MM.1S (cell line): ENCODE results near the gene SLC44A1.

Source experiments
- DNase-seq: peaks from one replicate; pipeline ENCODE4 v3.0.0-alpha.2; 2015
- H2AFZ ChIP-seq: fragments of 300-600 bp; sonication (generic); 2 replicates; pipeline ENCODE4 v1.6.0; 2016; ENCODE audit warnings: antibody characterized with exemption, low read length
- H3F3A ChIP-seq: fragments of 300-600 bp; sonication (generic); 2 replicates; pipeline ENCODE4 v1.6.1; 2016; ENCODE audit warnings: mild to moderate bottlenecking, antibody characterized with exemption, low read length, moderate library complexity, mixed read lengths; ENCODE audit not compliant: insufficient read depth
- H3K27ac ChIP-seq: fragments of 300-600 bp; sonication (generic); 2 replicates; pipeline ENCODE4 v1.5.1; 2016; ENCODE audit warnings: mild to moderate bottlenecking, low read length
- H3K27me3 ChIP-seq: fragments of 300-600 bp; sonication (generic); replicated peaks from 2 replicates; pipeline ENCODE4 v1.6.0; 2016; ENCODE audit warnings: low read length; ENCODE audit not compliant: insufficient read depth
- H3K36me3 ChIP-seq: fragments of 300-600 bp; sonication (generic); replicated peaks from 2 replicates; pipeline ENCODE4 v1.6.1; 2016; ENCODE audit warnings: mild to moderate bottlenecking, low read length, mixed read lengths; ENCODE audit not compliant: insufficient read depth
- H3K4me1 ChIP-seq: fragments of 300-600 bp; sonication (generic); 2 replicates; pipeline ENCODE4 v1.6.1; 2016; ENCODE audit warnings: low read length, mixed read lengths
- H3K4me2 ChIP-seq: fragments of 300-600 bp; sonication (generic); 2 replicates; pipeline ENCODE4 v1.6.0; 2016; ENCODE audit warnings: low read depth, low read length
- H3K4me3 ChIP-seq: fragments of 300-600 bp; sonication (generic); 2 replicates; pipeline ENCODE4 v1.5.1; 2016; ENCODE audit warnings: low read length, mixed read lengths
- H3K79me2 ChIP-seq: fragments of 300-600 bp; sonication (generic); 2 replicates; pipeline ENCODE4 v1.6.1; 2016; ENCODE audit warnings: mixed run types, low read length, mixed read lengths
- H3K9ac ChIP-seq: fragments of 300-600 bp; sonication (generic); 2 replicates; pipeline ENCODE4 v1.6.1; 2016; ENCODE audit warnings: low read length, mixed read lengths
- H3K9me2 ChIP-seq: fragments of 300-600 bp; sonication (generic); replicated peaks from 2 replicates; pipeline ENCODE4 v1.6.1; 2016; ENCODE audit warnings: mild to moderate bottlenecking, low read length, mixed read lengths; ENCODE audit not compliant: insufficient read depth
- H3K9me3 ChIP-seq: fragments of 300-600 bp; sonication (generic); replicated peaks from 2 replicates; pipeline ENCODE4 v1.6.1; 2016; ENCODE audit warnings: mild to moderate bottlenecking, low read length, mixed read lengths; ENCODE audit not compliant: insufficient read depth
- H4K20me1 ChIP-seq: fragments of 300-600 bp; sonication (generic); 2 replicates; pipeline ENCODE4 v1.6.1; 2016; ENCODE audit warnings: mild to moderate bottlenecking, low read length, moderate library complexity, mixed read lengths; ENCODE audit not compliant: insufficient read depth
- CTCF ChIP-seq: fragments of 300-600 bp; sonication (generic); IDR thresholded peaks from 2 replicates; pipeline ENCODE4 v1.5.1; 2016; ENCODE audit warnings: antibody characterized with exemption, low read length, mixed read lengths
- EZH2 ChIP-seq: fragments of 300-600 bp; sonication (generic); optimal IDR thresholded peaks from 2 replicates; pipeline ENCODE3; 2017; ENCODE audit warnings: low read depth, mild to moderate bottlenecking, antibody characterized with exemption, low read length, mixed read lengths
- EZH2phosphoT487 ChIP-seq: fragments of 300-600 bp; sonication (generic); IDR thresholded peaks from 2 replicates; pipeline ENCODE4 v1.6.1; 2018; ENCODE audit warnings: antibody characterized with exemption, low read length

The SLC44A1 gene

DNA sequence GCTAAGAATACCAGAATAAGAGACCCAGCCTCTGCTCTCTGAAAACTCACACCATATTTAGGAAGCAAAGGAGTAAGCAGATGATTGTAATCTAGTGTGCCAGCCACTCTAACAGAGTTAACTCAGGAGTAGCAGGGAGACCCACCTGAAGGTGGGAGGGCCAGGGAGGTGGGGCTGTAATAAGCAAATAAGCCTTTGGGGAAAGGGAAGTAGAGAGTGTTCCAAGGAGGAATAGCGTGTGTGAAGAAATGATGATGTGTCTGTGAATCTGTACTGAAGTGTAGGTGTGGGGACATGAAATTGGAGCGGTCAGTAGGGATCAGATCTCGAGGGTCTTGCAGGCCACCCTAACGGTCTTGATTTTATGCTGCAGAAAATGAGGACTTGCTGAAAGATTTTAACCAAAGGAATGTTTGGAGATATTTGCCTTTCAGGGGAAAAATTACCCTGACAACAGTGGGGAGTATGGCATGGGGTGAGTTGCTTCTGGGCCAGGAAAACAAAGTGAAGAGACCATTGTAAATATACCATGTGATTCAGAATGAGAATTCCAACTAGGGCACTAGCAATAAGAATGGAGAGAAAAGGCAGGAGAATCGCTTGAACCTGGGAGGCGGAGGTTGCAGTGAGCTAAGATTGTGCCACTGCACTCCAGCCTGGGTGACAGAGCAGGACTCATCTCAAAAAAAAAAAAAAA lies 159.2 kb downstream of the SLC44A1 start:
- Histone ChIP-seq H3F3A (no peaks in the 10 kb centered on the region), H3K9me2 (no peaks in the 10 kb centered on the region), H2AFZ (no peak overlapping the region), H4K20me1 (no peaks in the 10 kb centered on the region), H3K9ac (no peak overlapping the region), H3K79me2 (no peaks in the 10 kb centered on the region), H3K27ac (no peak overlapping the region), H3K4me2 (no peak overlapping the region), H3K4me1 (no peaks in the 10 kb centered on the region), H3K4me3 (no peak overlapping the region), H3K36me3 (no peaks in the 10 kb centered on the region), H3K9me3 (no peaks in the 10 kb centered on the region), H3K27me3 (no peaks in the 10 kb centered on the region)
- TF ChIP-seq CTCF, result no peak
- TF ChIP-seq EZH2, result no peak
- no peak for TF ChIP-seq EZH2phosphoT487
- no peak for DNase-seq

DNA sequence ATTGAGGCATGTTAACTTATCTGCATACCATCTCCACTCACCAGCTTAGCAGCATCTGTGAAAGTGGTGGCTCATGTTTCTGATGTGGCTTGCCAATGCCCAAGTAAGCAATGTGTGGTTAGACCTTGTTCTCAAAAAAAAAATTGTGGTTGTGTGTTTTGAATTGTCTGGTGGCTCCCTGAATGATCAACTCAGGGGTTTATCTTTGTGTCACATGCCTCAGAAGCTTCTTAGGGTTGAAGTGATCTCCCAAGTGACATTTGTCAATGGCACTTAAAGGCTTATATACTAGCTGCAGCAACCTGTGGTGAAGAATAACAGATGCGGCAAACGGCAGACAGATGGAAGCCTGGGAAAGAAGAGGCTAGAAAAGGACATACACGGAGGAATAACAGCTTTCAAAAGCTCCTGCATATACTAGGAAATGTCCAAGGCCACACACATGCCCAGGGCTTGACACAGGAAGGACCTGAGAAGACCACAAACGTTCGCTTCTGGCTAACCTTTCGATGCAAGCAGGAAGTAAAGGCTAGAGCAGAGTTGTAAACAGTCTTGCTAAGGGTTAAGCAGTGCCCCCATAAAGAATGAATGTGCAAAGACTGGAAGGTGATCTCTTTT lies 161.2 kb downstream of the SLC44A1 start:
- no peak overlapping the region for H3K4me3 ChIP-seq
- H3K4me2 ChIP-seq, result no peak overlapping the region
- H3F3A ChIP-seq, result no peaks in the 10 kb centered on the region
- H3K27ac ChIP-seq, result no peak overlapping the region
- no peak for TF ChIP-seq EZH2
- no peaks in the 10 kb centered on the region for H3K4me1 ChIP-seq
- no peaks in the 10 kb centered on the region for H3K27me3 ChIP-seq
- H3K9me3 ChIP-seq, result no peaks in the 10 kb centered on the region
- DNase-seq, result peak; percentile 45
- no peaks in the 10 kb centered on the region for H4K20me1 ChIP-seq
- H2AFZ ChIP-seq, result no peak overlapping the region
- no peaks in the 10 kb centered on the region for H3K79me2 ChIP-seq
- H3K36me3 ChIP-seq, result no peaks in the 10 kb centered on the region
- H3K9ac ChIP-seq, result no peak overlapping the region
- H3K9me2 ChIP-seq, result no peaks in the 10 kb centered on the region

- Histone ChIP-seq H3K4me2 (no peak overlapping the region), H3K27ac (no peak overlapping the region), H3K9me3 (no peaks in the 10 kb centered on the region), H4K20me1 (no peaks in the 10 kb centered on the region), H3K79me2 (no peaks in the 10 kb centered on the region), H2AFZ (no peak overlapping the region), H3F3A (no peaks in the 10 kb centered on the region), H3K27me3 (no peaks in the 10 kb centered on the region), H3K9me2 (no peaks in the 10 kb centered on the region), H3K4me3 (no peak overlapping the region), H3K4me1 (no peaks in the 10 kb centered on the region), H3K9ac (no peak overlapping the region), H3K36me3 (no peaks in the 10 kb centered on the region)
- TF ChIP-seq EZH2 (no peak), CTCF (no peak), EZH2phosphoT487 (no peak)
- no peak for DNase-seq
Observed at GRCh38 chr9:105406369-105406768, 161.9 kb downstream of the SLC44A1 start.

DNA sequence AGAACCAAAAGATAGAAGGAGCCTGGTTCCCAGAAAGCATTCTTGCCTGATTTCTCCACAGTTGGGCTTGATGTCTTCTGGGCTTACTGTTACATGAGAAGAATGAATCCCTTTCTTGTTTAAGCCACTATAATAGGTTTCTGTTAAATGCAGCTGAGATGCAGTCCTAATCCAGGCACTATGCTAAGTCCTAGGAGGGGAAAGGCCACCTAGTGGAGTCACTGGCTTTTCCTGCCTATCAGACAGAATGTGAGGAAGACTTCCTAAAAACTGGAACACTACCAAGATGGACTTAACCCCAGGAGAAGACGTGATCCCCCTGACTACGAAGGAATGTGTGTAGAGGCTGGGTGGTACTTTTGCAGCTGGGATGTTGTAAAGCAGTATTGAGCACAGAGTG lies 169.1 kb downstream of the SLC44A1 start:
- Histone ChIP-seq H3K9me2 (no peaks in the 10 kb centered on the region), H3K27me3 (no peaks in the 10 kb centered on the region), H3K4me1 (peaks cover 12% of the 10 kb centered on the region), H2AFZ (no peak overlapping the region), H3F3A (0 out of 2 replicates have a peak, but pooled peaks cover 2% of the 10 kb centered on the region), H3K27ac (no peak overlapping the region), H3K9ac (no peak overlapping the region), H4K20me1 (no peaks in the 10 kb centered on the region), H3K9me3 (no peaks in the 10 kb centered on the region), H3K4me2 (no peak overlapping the region), H3K4me3 (no peak overlapping the region), H3K36me3 (no peaks in the 10 kb centered on the region), H3K79me2 (no peaks in the 10 kb centered on the region)
- DNase-seq, result no peak
- TF ChIP-seq CTCF (no peak), EZH2phosphoT487 (no peak)
